Neural progenitor cell (in vitro differentiated cells): ENCODE results near the gene SPAG16. TPM values are rescaled to one million over a fixed set of nuclear protein-coding genes. Genes with fewer than 3 reads are reported as not detected.

Experiments used
- DNase-seq: peaks from one replicate; pipeline ENCODE4 v3.0.0-alpha.2; 2016; ENCODE audit warnings: low spot score
- H2AFZ ChIP-seq: fragments of 200-600 bp; sonication (generic); replicated peaks from 2 replicates; pipeline ENCODE4 v1.6.1; 2016; ENCODE audit warnings: antibody characterized with exemption
- H3F3A ChIP-seq: fragments of 200-600 bp; sonication (generic); 2 replicates; pipeline ENCODE4 v1.6.1; 2016; ENCODE audit warnings: antibody characterized with exemption, low read depth
- H3K27ac ChIP-seq: fragments of 200-600 bp; sonication (generic); 2 replicates; pipeline ENCODE4 v1.5.1; 2016; ENCODE audit warnings: mild to moderate bottlenecking
- H3K27me3 ChIP-seq: fragments of 200-600 bp; sonication (generic); 2 replicates; pipeline ENCODE4 v1.6.1; 2016; ENCODE audit warnings: mild to moderate bottlenecking, moderate library complexity
- H3K36me3 ChIP-seq: fragments of 200-600 bp; sonication (generic); 2 replicates; pipeline ENCODE4 v1.5.1; 2016
- H3K4me1 ChIP-seq: fragments of 200-600 bp; sonication (generic); 2 replicates; pipeline ENCODE4 v1.6.1; 2016; ENCODE audit warnings: mixed run types
- H3K4me2 ChIP-seq: fragments of 200-600 bp; sonication (generic); 2 replicates; pipeline ENCODE4 v1.6.1; 2016
- H3K4me3 ChIP-seq: fragments of 200-600 bp; sonication (generic); 2 replicates; pipeline ENCODE4 v1.5.1; 2016
- H3K79me2 ChIP-seq: fragments of 200-600 bp; sonication (generic); 2 replicates; pipeline ENCODE4 v1.6.1; 2016; ENCODE audit warnings: low read depth
- H3K9ac ChIP-seq: fragments of 200-600 bp; sonication (generic); 2 replicates; pipeline ENCODE4 v1.6.1; 2016
- H3K9me3 ChIP-seq: fragments of 200-600 bp; sonication (generic); 2 replicates; pipeline ENCODE4 v1.5.1; 2016; ENCODE audit warnings: low read depth
- H4K20me1 ChIP-seq: fragments of 200-600 bp; sonication (generic); 2 replicates; pipeline ENCODE4 v1.6.1; 2016; ENCODE audit warnings: low read depth
- H3K27ac Mint-ChIP-seq: 3 replicates; pipeline ENCODE4 v1.8.0; 2021; ENCODE audit warnings: mixed read lengths
- H3K27me3 Mint-ChIP-seq: 2 replicates; pipeline ENCODE4 v1.8.0; 2022; ENCODE audit warnings: low read depth, mild to moderate bottlenecking, inconsistent platforms, moderate library complexity, mixed read lengths; ENCODE audit not compliant: insufficient read depth
- H3K36me3 Mint-ChIP-seq: 3 replicates; pipeline ENCODE4 v1.8.0; 2021; ENCODE audit warnings: mixed read lengths
- H3K4me1 Mint-ChIP-seq: 3 replicates; pipeline ENCODE4 v1.8.0; 2021; ENCODE audit warnings: mixed read lengths
- H3K4me3 Mint-ChIP-seq: 3 replicates; pipeline ENCODE4 v1.8.0; 2021; ENCODE audit warnings: mild to moderate bottlenecking, moderate library complexity, mixed read lengths
- H3K9me3 Mint-ChIP-seq: 3 replicates; pipeline ENCODE4 v1.8.0; 2020; ENCODE audit warnings: mixed read lengths
- EZH2 ChIP-seq: fragments of 200-600 bp; sonication (generic); IDR thresholded peaks from 2 replicates; pipeline ENCODE4 v1.6.1; 2017; ENCODE audit warnings: antibody characterized with exemption, mild to moderate bottlenecking, moderate library complexity
- EZH2phosphoT487 ChIP-seq: fragments of 200-600 bp; sonication (generic); IDR thresholded peaks from 2 replicates; pipeline ENCODE4 v1.6.1; 2017; ENCODE audit warnings: antibody characterized with exemption
- total RNA-seq: library from RNA; depleted of rRNA; stranded (reverse); fragments of >200 nt; gene quantifications from 2 replicates; pipeline ENCODE4 v1.2.3, GENCODE V29; 2015; ENCODE audit warnings: low replicate concordance
- TF ChIP-seq, protein P1 (sequence below): fragments of 200-600 bp; sonication (generic); IDR thresholded peaks from 2 replicates; pipeline ENCODE4 v1.5.1; 2017; ENCODE audit warnings: antibody characterized with exemption, mild to moderate bottlenecking

SPAG16 gene
- total RNA-seq, 1 donor from 2014 or later = 70.3 TPM

DNA sequence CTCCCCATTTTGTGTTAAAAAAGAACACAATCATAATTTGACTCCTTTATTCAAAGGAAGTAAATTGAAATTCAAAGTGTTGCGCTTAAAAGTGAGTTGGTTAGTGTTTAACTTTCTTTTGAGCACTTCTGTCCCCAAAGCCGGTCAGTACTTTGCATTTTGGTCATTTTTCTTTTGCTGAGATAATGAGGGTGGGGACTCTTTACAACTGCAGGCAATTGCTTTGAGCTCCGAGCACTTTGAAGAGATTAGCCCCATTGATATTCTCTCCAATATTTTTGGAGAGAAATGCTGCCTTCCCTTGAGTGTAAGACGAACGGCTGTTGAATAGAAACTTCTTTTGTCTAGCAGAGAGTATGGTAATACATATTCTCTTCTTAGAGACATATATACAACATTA is 885.0 kb downstream of the SPAG16 start:
- no peak for DNase-seq
- Histone ChIP-seq H3K4me3 (no peak overlapping the region), H3K79me2 (no peaks in the 10 kb centered on the region), H3K4me2 (no peak overlapping the region), H3K36me3 (no peaks in the 10 kb centered on the region), H3F3A (no peaks in the 10 kb centered on the region), H4K20me1 (no peaks in the 10 kb centered on the region), H2AFZ (no peak overlapping the region), H3K4me1 (no peaks in the 10 kb centered on the region), H3K27me3 (no peaks in the 10 kb centered on the region), H3K9me3 (no peaks in the 10 kb centered on the region), H3K9ac (no peak overlapping the region), H3K27ac (no peak overlapping the region)
- Mint-ChIP-seq H3K36me3 (no peaks in the 10 kb centered on the region), H3K9me3 (no peaks in the 10 kb centered on the region), H3K4me3 (no peak overlapping the region), H3K4me1 (peaks cover 5% of the 10 kb centered on the region), H3K27ac (no peak overlapping the region), H3K27me3 (no peaks in the 10 kb centered on the region)
- TF ChIP-seq, protein P1, sequence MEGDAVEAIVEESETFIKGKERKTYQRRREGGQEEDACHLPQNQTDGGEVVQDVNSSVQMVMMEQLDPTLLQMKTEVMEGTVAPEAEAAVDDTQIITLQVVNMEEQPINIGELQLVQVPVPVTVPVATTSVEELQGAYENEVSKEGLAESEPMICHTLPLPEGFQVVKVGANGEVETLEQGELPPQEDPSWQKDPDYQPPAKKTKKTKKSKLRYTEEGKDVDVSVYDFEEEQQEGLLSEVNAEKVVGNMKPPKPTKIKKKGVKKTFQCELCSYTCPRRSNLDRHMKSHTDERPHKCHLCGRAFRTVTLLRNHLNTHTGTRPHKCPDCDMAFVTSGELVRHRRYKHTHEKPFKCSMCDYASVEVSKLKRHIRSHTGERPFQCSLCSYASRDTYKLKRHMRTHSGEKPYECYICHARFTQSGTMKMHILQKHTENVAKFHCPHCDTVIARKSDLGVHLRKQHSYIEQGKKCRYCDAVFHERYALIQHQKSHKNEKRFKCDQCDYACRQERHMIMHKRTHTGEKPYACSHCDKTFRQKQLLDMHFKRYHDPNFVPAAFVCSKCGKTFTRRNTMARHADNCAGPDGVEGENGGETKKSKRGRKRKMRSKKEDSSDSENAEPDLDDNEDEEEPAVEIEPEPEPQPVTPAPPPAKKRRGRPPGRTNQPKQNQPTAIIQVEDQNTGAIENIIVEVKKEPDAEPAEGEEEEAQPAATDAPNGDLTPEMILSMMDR = no peak
- TF ChIP-seq EZH2 (no peak), EZH2phosphoT487 (no peak)

DNA sequence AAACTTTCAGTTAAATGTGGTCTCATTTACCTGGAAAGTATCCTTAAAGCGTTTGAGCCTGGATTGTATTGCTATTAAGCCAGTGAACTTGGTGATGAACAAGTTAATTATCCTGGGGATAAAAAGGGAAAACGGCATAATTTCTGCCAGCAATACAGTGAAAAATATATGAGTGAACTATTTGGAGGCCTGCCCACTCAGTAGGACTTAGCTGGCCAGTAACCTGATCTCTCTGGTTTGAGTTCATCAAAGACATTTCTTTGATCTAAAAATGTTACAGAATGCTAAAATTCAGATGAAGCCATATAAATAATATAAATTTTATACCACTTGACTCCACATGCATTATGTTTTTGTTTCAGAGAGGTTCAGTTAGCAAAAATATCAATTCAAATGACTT is 885.5 kb downstream of the SPAG16 start:
- no peaks in the 10 kb centered on the region for H3K9me3 Mint-ChIP-seq
- H3K4me1 ChIP-seq = no peaks in the 10 kb centered on the region
- H3F3A ChIP-seq = no peaks in the 10 kb centered on the region
- no peaks in the 10 kb centered on the region for H3K27me3 ChIP-seq
- no peaks in the 10 kb centered on the region for H3K36me3 ChIP-seq
- TF ChIP-seq EZH2 (no peak), EZH2phosphoT487 (no peak)
- H3K36me3 Mint-ChIP-seq = no peaks in the 10 kb centered on the region
- peaks cover 5% of the 10 kb centered on the region for H3K4me1 Mint-ChIP-seq
- no peak overlapping the region for H3K4me2 ChIP-seq
- no peak overlapping the region for H3K4me3 Mint-ChIP-seq
- H2AFZ ChIP-seq = no peak overlapping the region
- H3K79me2 ChIP-seq = no peaks in the 10 kb centered on the region
- H4K20me1 ChIP-seq = no peaks in the 10 kb centered on the region
- no peak overlapping the region for H3K27ac Mint-ChIP-seq
- no peak overlapping the region for H3K4me3 ChIP-seq
- H3K27me3 Mint-ChIP-seq = no peaks in the 10 kb centered on the region
- H3K9me3 ChIP-seq = no peaks in the 10 kb centered on the region
- H3K9ac ChIP-seq = no peak overlapping the region
- DNase-seq = no peak
- H3K27ac ChIP-seq = no peak overlapping the region

- Histone ChIP-seq H3K4me2 (no peak overlapping the region), H3K79me2 (no peaks in the 10 kb centered on the region), H3K36me3 (no peaks in the 10 kb centered on the region), H4K20me1 (no peaks in the 10 kb centered on the region), H3K27ac (no peak overlapping the region), H2AFZ (no peak overlapping the region), H3K9me3 (no peaks in the 10 kb centered on the region), H3F3A (no peaks in the 10 kb centered on the region), H3K4me1 (no peaks in the 10 kb centered on the region), H3K27me3 (no peaks in the 10 kb centered on the region), H3K9ac (no peak overlapping the region), H3K4me3 (no peak overlapping the region)
- TF ChIP-seq EZH2 (no peak), EZH2phosphoT487 (no peak)
- TF ChIP-seq, protein P1 = no peak
- no peaks in the 10 kb centered on the region for H3K9me3 Mint-ChIP-seq
- no peaks in the 10 kb centered on the region for H3K36me3 Mint-ChIP-seq
- no peak for DNase-seq
- H3K4me1 Mint-ChIP-seq = peaks cover under 1% of the 10 kb centered on the region
- H3K27ac Mint-ChIP-seq = no peak overlapping the region
- no peaks in the 10 kb centered on the region for H3K27me3 Mint-ChIP-seq
- H3K4me3 Mint-ChIP-seq = no peak overlapping the region
Measured at GRCh38 chr2:214174563-214174962, 890.3 kb downstream of the SPAG16 start.

DNA sequence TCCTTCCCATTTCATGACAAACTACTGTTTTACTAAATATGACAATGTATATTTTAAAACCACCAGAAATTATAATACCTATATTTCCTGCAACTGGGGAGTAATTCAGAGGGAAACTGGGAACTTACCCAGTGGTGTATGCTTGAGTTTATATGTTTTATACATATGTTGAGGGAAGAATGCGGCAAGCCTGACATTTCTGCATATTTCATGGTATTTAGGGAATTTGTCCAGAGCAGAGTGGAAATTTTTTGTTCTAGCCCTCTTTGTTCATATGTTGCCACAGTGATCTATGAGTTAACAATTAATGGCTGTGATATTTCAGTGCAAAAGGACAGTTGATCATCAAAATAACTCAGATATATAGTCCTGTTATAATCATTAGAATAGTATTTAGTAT is 895.8 kb downstream of the SPAG16 start:
- no peak overlapping the region for H3K4me3 Mint-ChIP-seq
- H3F3A ChIP-seq = no peaks in the 10 kb centered on the region
- H3K4me3 ChIP-seq = no peak overlapping the region
- no peak overlapping the region for H3K27ac ChIP-seq
- H3K4me1 ChIP-seq = no peaks in the 10 kb centered on the region
- H3K4me2 ChIP-seq = no peak overlapping the region
- no peaks in the 10 kb centered on the region for H3K9me3 Mint-ChIP-seq
- H3K36me3 Mint-ChIP-seq = no peaks in the 10 kb centered on the region
- H3K9ac ChIP-seq = no peak overlapping the region
- H3K27me3 Mint-ChIP-seq = no peaks in the 10 kb centered on the region
- TF ChIP-seq EZH2phosphoT487 = no peak
- TF ChIP-seq, protein P1 = no peak
- TF ChIP-seq EZH2 = no peak
- DNase-seq = no peak
- no peak overlapping the region for H2AFZ ChIP-seq
- H3K36me3 ChIP-seq = no peaks in the 10 kb centered on the region
- H3K9me3 ChIP-seq = no peaks in the 10 kb centered on the region
- H4K20me1 ChIP-seq = no peaks in the 10 kb centered on the region
- H3K27ac Mint-ChIP-seq = no peak overlapping the region
- no peaks in the 10 kb centered on the region for H3K27me3 ChIP-seq
- H3K4me1 Mint-ChIP-seq = peaks cover 6% of the 10 kb centered on the region
- H3K79me2 ChIP-seq = no peaks in the 10 kb centered on the region
